Sigmoid colon (tissue), 7 donors: ENCODE measurements around the gene UBASH3B. TPM values are rescaled to one million over a fixed set of nuclear protein-coding genes. Genes with fewer than 3 reads are reported as not detected.
A peak's percentile ranks its signal among the peaks of the same experiment; 100 is the strongest.

ENCODE experiments used
- DNase-seq: peaks from one replicate; pipeline ENCODE4 v3.0.0-alpha.2; 2019
- H3K27ac ChIP-seq, 4 donors: fragments of 200-600 bp; sonication (generic); one replicate each; pipeline ENCODE4 v1.5.1; 2016 to 2019; ENCODE audit warnings: mild to moderate bottlenecking in 1 of 4
- H3K27me3 ChIP-seq, 3 donors: fragments of 200-600 bp; sonication (generic); one replicate each; pipeline ENCODE4 v1.5.1; 2019; ENCODE audit warnings: mild to moderate bottlenecking in 1 of 3
- H3K36me3 ChIP-seq, 4 donors: fragments of 200-600 bp; sonication (generic); one replicate each; pipeline ENCODE4 v1.5.1; 2016 to 2019
- H3K4me1 ChIP-seq, 4 donors: fragments of 200-600 bp; sonication (generic); one replicate each; pipeline ENCODE4 v1.5.1; 2017 to 2019
- H3K4me3 ChIP-seq, 4 donors: fragments of 200-600 bp; sonication (generic); one replicate each; pipeline ENCODE4 v1.5.1; 2017 to 2019; ENCODE audit warnings: mild to moderate bottlenecking in 2 of 4, moderate library complexity in 1 of 4
- H3K9me3 ChIP-seq, 4 donors: fragments of 200-600 bp in 3 of 4; sonication (generic) in 3 of 4; one replicate each; pipeline versions ENCODE4 v1.5.1 to v1.6.1; 2013 to 2019
- EP300 ChIP-seq, 4 donors: sonication (generic); formaldehyde crosslinking; IDR thresholded peaks; one replicate each; pipeline ENCODE4 v1.6.1; 2017; ENCODE audit warnings: antibody characterized with exemption in 4 of 4
- POLR2A ChIP-seq, 2 donors: fragments of 450-650 bp; IDR thresholded peaks; one replicate each; pipeline ENCODE4 v1.6.1; 2016; ENCODE audit warnings: antibody characterized with exemption in 2 of 2, mild to moderate bottlenecking in 2 of 2, moderate library complexity in 2 of 2
- POLR2AphosphoS5 ChIP-seq, 4 donors: sonication (generic); formaldehyde crosslinking; IDR thresholded peaks; one replicate each; pipeline ENCODE4 v1.6.1; 2017; ENCODE audit warnings: antibody characterized with exemption in 4 of 4
- WGBS, 2 donors: extraction: QIAGEN DNeasy Blood & Tissue Kit; methylation state at CpG; one replicate each; pipeline ENCODE4 v1.1.7; 2013; 5-methylcytosine and 5-hydroxymethylcytosine counted together
- intact Hi-C: fragments of 100-400 bp; cut with DNase I; formaldehyde crosslinking; loops from one replicate; pipeline ENCODE4 v1.15.1; 2023
- polyA plus RNA-seq, 3 donors: library from polyadenylated mRNA; stranded (reverse); fragments of 200-250 nt; gene quantifications; one replicate each; pipeline ENCODE4 v1.2.3, GENCODE V29; 2013
- total RNA-seq, 4 donors: library from RNA; depleted of rRNA; stranded (reverse); fragments of >200 nt; gene quantifications; one replicate each; pipeline ENCODE4 v1.1.0, GENCODE V29; 2016
- TF ChIP-seq, protein P1 (sequence below), 4 experiments: fragments of 450-650 bp in 3 of 4; fragments of 200-600 bp in 1 of 4; IDR thresholded peaks; one replicate each; pipeline ENCODE4 v1.5.1; 2016 to 2019; ENCODE audit warnings: antibody characterized with exemption in 4 of 4, mild to moderate bottlenecking in 3 of 4, moderate library complexity in 2 of 4
- donor health status: healthy with polysubstance abuse.
- donor health status: Bipolar disorder and iron deficiency.
- donor health status: healthy.

Gene UBASH3B
- total and polyA plus RNA-seq, 7 donors: 1.4 to 12.9 (median 2.1) TPM

DNA sequence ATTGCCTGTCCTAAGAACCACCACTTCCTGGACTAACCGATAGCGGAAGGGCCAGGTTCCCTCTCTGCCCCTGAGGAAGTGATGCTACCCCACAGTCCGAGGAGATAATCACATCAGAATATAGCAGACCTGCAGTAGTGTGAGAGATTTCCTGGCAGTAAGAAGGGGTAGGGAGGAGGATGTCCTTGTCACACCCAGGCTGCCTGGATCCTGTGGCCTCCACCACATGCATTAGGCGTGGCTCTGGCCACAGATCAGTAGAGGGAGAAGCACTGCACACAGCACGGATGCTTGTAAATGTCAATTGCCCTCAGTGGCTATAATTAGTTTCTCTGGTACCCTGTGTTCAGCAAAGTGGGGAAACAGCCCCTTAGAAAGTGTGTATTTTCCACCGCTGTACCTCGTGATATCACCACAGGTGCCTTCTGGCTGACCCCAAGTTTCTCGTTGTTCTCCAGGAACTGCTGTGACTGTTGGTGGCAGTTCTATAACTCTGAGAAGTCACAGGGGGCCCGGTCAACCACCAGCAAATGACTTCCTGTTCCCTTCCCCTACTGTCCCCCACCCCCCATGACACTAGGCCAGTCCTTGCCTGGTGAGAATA is 61.8 kb downstream of the UBASH3B start:
- WGBS, 2 donors: 40 to 53% methylated on average over 9 of the region's 9 CpGs
- H3K4me1 ChIP-seq: peaks cover 0 to 18% (median 8%) of the 10 kb centered on the region in 4 donors
- no peak for DNase-seq
- H3K36me3 ChIP-seq: no peaks in the 10 kb centered on the region
- TF ChIP-seq POLR2A (IDR thresholded peaks at IDR 0.05) (no peak), EP300 (IDR thresholded peaks at IDR 0.05) (no peak), POLR2AphosphoS5 (IDR thresholded peaks at IDR 0.05) (no peak)
- TF ChIP-seq, protein P1, sequence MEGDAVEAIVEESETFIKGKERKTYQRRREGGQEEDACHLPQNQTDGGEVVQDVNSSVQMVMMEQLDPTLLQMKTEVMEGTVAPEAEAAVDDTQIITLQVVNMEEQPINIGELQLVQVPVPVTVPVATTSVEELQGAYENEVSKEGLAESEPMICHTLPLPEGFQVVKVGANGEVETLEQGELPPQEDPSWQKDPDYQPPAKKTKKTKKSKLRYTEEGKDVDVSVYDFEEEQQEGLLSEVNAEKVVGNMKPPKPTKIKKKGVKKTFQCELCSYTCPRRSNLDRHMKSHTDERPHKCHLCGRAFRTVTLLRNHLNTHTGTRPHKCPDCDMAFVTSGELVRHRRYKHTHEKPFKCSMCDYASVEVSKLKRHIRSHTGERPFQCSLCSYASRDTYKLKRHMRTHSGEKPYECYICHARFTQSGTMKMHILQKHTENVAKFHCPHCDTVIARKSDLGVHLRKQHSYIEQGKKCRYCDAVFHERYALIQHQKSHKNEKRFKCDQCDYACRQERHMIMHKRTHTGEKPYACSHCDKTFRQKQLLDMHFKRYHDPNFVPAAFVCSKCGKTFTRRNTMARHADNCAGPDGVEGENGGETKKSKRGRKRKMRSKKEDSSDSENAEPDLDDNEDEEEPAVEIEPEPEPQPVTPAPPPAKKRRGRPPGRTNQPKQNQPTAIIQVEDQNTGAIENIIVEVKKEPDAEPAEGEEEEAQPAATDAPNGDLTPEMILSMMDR (IDR thresholded peaks at IDR 0.05): no peak
- no peak overlapping the region for H3K4me3 ChIP-seq
- H3K9me3 ChIP-seq: no peaks in the 10 kb centered on the region
- intact Hi-C loops: no loop called here
- H3K27me3 ChIP-seq: no peaks in the 10 kb centered on the region
- no peak overlapping the region for H3K27ac ChIP-seq

DNA sequence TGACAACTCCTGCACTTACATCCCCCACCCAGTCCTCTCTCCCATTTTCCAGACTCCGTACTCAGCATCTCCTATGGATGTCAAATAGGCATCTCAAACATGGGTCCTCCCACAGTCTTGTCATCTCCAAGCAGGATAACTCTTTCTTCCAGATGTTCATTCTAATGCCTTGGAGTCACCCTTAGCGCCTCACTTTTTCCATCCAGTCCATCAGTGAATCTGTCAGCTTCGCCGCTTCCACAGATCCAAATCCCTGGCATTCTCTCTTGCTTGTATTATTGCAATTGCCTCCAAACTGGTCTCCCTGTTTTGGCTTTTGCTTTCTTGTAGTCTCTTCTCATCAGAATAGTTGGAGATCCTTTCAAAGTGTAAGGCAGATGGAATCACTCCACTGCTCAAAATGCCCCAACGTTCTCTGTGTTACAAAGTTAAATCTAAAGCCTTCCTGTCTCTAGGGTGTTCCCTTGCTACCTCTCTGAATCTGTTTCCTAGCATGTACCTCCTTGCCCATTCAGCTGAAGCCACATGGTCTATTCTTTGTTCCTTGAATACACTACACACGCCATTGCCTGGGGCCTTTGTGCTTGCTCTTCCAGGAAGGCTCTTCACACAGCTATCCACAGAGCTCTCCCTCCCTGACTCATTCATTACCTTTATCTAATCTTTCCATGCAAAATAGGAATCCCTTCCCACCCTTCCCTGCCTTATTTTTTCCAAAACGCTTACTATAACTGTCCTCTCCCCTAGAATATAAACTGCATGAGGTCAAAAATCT is 64.8 kb downstream of the UBASH3B start:
- peak overlapping the region in 1 of 4 donors; percentile 24 for H3K27ac ChIP-seq
- no peaks in the 10 kb centered on the region for H3K9me3 ChIP-seq
- no peak overlapping the region for H3K4me3 ChIP-seq
- H3K36me3 ChIP-seq: no peaks in the 10 kb centered on the region
- H3K27me3 ChIP-seq: no peaks in the 10 kb centered on the region
- peak; percentile 6 for DNase-seq
- H3K4me1 ChIP-seq: peaks cover 0 to 16% (median 7%) of the 10 kb centered on the region in 4 donors
- WGBS, 2 donors: 84 to 85% methylated on average over 7 of the region's 7 CpGs
- intact Hi-C loops: no loop called here
- TF ChIP-seq, protein P1 (IDR thresholded peaks at IDR 0.05): no peak
- TF ChIP-seq POLR2AphosphoS5 (IDR thresholded peaks at IDR 0.05) (no peak), EP300 (IDR thresholded peaks at IDR 0.05) (no peak), POLR2A (IDR thresholded peaks at IDR 0.05) (no peak)

DNA sequence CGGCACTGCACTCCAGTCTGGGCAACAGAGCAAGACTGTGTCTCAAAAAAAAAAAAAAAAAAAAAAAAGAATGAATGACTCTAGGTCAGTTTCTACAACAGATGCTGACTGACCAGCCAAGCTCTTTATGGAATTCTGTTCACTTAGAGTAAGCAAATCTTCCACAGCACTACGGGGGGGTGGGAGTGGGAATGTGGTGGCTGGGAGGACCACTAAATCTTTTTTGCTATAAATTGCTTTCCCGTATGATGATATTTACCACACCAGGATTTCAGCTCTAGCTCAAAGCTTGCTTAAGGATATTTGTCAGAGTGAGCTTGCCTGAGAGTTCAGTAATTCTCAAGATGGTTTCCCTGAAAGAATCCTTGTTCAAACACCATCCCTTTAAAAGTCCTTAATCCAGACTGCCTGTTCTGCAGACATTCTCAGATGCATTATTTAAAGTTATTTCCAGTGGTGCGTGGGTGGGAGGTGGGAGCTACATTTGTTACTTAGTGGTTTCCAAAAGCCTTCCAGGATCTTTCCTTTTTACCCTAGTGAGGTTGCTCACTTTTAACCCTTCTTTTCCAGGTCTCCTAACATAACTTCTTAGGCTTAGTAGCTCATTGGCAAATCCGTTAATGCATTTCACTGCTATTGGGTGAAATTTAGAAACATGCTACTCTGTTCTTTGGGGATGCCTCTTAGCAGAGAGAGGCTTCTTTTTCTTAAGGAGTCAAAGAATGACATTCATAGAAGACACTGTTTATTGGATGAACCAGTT is 65.9 kb downstream of the UBASH3B start:
- no peaks in the 10 kb centered on the region for H3K27me3 ChIP-seq
- intact Hi-C loops: no loop called here
- 56 to 59% methylated on average over 5 of the region's 5 CpGs for WGBS, 2 donors
- no peak overlapping the region for H3K4me3 ChIP-seq
- H3K9me3 ChIP-seq: no peaks in the 10 kb centered on the region
- no peaks in the 10 kb centered on the region for H3K36me3 ChIP-seq
- H3K27ac ChIP-seq: peak overlapping the region in 1 of 4 donors; percentile 40
- DNase-seq: peak; percentile 43
- TF ChIP-seq POLR2A (IDR thresholded peaks at IDR 0.05) (no peak), EP300 (IDR thresholded peaks at IDR 0.05) (no peak), POLR2AphosphoS5 (IDR thresholded peaks at IDR 0.05) (no peak)
- TF ChIP-seq, protein P1 (IDR thresholded peaks at IDR 0.05): no peak
- H3K4me1 ChIP-seq: peaks cover 0 to 18% (median 7%) of the 10 kb centered on the region in 4 donors

GRCh38 chr11:122721964-122722266 is 66.4 kb downstream of the UBASH3B start:
- intact Hi-C loops: no loop called here
- H3K36me3 ChIP-seq: no peaks in the 10 kb centered on the region
- peaks cover 0 to 23% (median 11%) of the 10 kb centered on the region in 4 donors for H3K4me1 ChIP-seq
- WGBS, 2 donors: 68 to 76% methylated on average over 2 of the region's 2 CpGs
- no peaks in the 10 kb centered on the region for H3K9me3 ChIP-seq
- H3K4me3 ChIP-seq: no peak overlapping the region
- H3K27me3 ChIP-seq: no peaks in the 10 kb centered on the region
- DNase-seq: peak; percentile 15
- TF ChIP-seq POLR2AphosphoS5 (IDR thresholded peaks at IDR 0.05): no peak
- no peak for TF ChIP-seq POLR2A (IDR thresholded peaks at IDR 0.05)
- TF ChIP-seq, protein P1 (IDR thresholded peaks at IDR 0.05): no peak
- TF ChIP-seq EP300 (IDR thresholded peaks at IDR 0.05): no peak
- peak overlapping the region in 1 of 4 donors; percentile 40 for H3K27ac ChIP-seq
